Measurements from ENCODE around the gene CD83. TPM values are rescaled to one million over a fixed set of nuclear protein-coding genes. Genes with fewer than 3 reads are reported as not detected.

The CD83 gene
- total and polyA plus RNA-seq, 9 donors, result 3.4 to 29.4 (median 22.2) TPM

DNA sequence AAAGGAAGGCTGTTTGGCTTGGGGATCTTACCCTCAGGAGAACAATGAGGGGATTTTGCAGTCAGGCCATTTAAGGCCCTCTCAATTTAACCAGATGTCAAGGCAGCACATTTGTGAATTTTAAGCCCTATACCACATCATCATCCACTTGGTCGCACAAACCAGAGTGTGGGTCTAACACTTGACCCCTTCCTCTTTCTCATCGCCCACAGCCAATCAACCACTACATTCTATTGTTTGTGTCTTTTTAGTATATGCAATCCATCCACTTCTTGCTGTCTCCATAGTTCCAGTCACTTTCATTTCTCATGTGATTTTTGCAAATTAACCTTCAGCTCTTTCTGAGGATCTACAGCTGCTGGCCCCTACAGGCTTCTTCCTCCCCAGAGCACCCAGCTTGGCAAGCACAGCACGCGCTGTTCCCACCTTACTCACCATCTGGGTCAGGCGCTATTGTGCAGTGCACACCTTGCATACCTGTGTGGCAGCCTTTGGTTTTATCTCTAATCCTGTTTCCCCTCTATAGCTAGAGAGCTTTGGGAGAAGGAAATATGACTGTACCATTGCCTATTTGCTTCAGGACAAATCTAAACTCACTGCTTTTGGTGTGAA is 32.3 kb upstream of the CD83 start:
- WGBS, 3 donors, result 91 to 96% (median 94%) methylated on average over 5 of the region's 5 CpGs

DNA sequence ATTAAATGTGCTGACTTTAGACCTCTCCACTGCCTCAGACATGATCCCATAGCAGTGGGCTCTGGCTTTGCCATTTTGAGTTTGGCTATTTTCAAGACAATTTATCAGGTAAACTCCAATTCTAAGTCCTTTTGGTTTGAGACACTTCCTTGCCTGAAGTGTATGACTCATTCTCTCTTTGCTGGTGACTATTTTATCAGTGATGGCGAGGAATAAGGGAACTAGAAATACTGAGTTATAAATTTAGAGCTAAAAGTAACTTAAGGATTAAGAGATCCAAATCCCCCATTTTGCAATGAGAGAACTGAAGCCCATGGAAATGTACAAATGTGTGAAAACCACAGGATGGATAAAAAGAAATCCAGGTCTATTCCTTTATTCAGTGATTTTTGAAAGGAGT is 30.9 kb upstream of the CD83 start:
- no peak for TF ChIP-seq POLR2A (IDR thresholded peaks at IDR 0.05)
- TF ChIP-seq EP300 (IDR thresholded peaks at IDR 0.05), result no peak
- TF ChIP-seq, protein P1, sequence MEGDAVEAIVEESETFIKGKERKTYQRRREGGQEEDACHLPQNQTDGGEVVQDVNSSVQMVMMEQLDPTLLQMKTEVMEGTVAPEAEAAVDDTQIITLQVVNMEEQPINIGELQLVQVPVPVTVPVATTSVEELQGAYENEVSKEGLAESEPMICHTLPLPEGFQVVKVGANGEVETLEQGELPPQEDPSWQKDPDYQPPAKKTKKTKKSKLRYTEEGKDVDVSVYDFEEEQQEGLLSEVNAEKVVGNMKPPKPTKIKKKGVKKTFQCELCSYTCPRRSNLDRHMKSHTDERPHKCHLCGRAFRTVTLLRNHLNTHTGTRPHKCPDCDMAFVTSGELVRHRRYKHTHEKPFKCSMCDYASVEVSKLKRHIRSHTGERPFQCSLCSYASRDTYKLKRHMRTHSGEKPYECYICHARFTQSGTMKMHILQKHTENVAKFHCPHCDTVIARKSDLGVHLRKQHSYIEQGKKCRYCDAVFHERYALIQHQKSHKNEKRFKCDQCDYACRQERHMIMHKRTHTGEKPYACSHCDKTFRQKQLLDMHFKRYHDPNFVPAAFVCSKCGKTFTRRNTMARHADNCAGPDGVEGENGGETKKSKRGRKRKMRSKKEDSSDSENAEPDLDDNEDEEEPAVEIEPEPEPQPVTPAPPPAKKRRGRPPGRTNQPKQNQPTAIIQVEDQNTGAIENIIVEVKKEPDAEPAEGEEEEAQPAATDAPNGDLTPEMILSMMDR (IDR thresholded peaks at IDR 0.05), result no peak
- intact Hi-C loops (cut with DNase I), result no loop called here
- no peak for DNase-seq
- Histone ChIP-seq H3K9me3 (no peaks in the 10 kb centered on the region), H3K27ac (no peak overlapping the region), H3K36me3 (no peaks in the 10 kb centered on the region), H3K4me3 (no peak overlapping the region), H3K27me3 (no peaks in the 10 kb centered on the region), H3K4me1 (ENCODE audit: insufficient read depth) (no peaks in the 10 kb centered on the region)
- WGBS, 3 donors, result 55 to 66% (median 58%) methylated on average over 1 of the region's 1 CpG

More for the DNA sequence above, 32.3 kb upstream of the CD83 start:
- no peak for TF ChIP-seq POLR2A (IDR thresholded peaks at IDR 0.05)
- no peak for TF ChIP-seq EP300 (IDR thresholded peaks at IDR 0.05)
- TF ChIP-seq, protein P1 (IDR thresholded peaks at IDR 0.05), result no peak
- DNase-seq, result no peak
- H3K36me3 ChIP-seq, result no peaks in the 10 kb centered on the region
- H3K4me3 ChIP-seq, result no peak overlapping the region
- intact Hi-C loops (cut with DNase I), result no loop called here
- no peaks in the 10 kb centered on the region for H3K27me3 ChIP-seq
- H3K27ac ChIP-seq, result no peak overlapping the region
- no peaks in the 10 kb centered on the region for H3K9me3 ChIP-seq
- H3K4me1 ChIP-seq (ENCODE audit: insufficient read depth), result no peaks in the 10 kb centered on the region

DNA sequence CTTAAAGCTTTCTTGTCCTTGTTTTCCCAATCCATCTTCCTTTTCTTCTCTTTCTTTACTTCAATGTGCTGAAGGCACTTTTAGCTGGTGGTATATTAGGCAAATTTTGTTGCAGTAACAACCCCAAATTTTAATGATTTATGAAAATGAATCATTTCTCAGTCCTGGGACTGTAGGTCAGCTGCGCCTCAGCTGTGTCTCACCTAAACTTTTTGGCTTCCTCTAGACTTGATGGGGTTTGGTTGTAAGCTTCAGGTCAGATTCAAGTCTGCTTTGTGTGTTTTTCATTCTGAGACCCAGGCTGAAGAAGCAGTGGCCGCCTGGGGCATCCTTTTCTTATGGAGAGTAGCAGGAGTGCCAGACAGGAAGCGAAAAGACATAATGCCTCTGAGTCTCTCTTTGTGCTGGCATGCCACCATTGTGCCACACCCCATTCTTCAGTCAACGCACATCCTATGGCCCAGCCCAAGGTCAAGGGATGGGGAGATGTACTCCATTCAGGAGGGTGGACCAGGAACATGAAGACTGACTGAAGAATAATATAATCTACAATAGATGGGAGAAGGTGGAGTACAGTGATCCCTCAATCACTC is 28.9 kb upstream of the CD83 start:
- intact Hi-C loops (cut with DNase I), result no loop called here
- Histone ChIP-seq H3K27ac (no peak overlapping the region), H3K4me3 (no peak overlapping the region), H3K27me3 (no peaks in the 10 kb centered on the region), H3K36me3 (no peaks in the 10 kb centered on the region), H3K4me1 (ENCODE audit: insufficient read depth) (no peaks in the 10 kb centered on the region), H3K9me3 (no peaks in the 10 kb centered on the region)
- 53 to 67% (median 63%) methylated on average over 4 of the region's 4 CpGs for WGBS, 3 donors
- TF ChIP-seq, protein P1 (IDR thresholded peaks at IDR 0.05), result no peak
- TF ChIP-seq EP300 (IDR thresholded peaks at IDR 0.05), result no peak
- TF ChIP-seq POLR2A (IDR thresholded peaks at IDR 0.05), result no peak
- DNase-seq, result no peak

DNA sequence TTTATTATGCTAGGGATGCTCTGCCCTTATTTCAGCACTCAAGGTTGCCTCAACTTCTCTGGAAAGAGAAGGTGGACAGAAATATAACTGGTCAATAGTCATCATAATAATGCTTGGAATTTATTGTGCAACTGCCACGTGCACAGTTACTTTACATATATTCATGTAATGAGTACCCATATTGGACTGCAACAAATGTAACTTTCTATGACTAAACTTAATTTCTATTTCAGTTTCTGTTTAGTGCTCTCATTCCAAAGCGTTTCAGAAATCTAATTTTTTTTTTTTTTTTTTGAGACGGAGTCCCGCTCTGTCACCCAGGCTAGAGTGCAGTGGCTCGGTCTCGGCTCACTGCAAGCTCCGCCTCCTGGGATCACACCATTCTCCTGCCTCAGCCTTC is 28.3 kb upstream of the CD83 start:
- Histone ChIP-seq H3K9me3 (no peaks in the 10 kb centered on the region), H3K27ac (no peak overlapping the region), H3K36me3 (no peaks in the 10 kb centered on the region), H3K4me3 (no peak overlapping the region), H3K27me3 (no peaks in the 10 kb centered on the region), H3K4me1 (ENCODE audit: insufficient read depth) (no peaks in the 10 kb centered on the region)
- TF ChIP-seq EP300 (IDR thresholded peaks at IDR 0.05) (no peak), POLR2A (IDR thresholded peaks at IDR 0.05) (no peak)
- TF ChIP-seq, protein P1 (IDR thresholded peaks at IDR 0.05), result no peak
- DNase-seq, result no peak
- 91 to 92% (median 92%) methylated on average over 7 of the region's 7 CpGs for WGBS, 3 donors
- intact Hi-C loops (cut with DNase I), result no loop called here
